Ureter (tissue), 1 donor: ENCODE measurements around the gene PCIF1. TPM values are rescaled to one million over a fixed set of nuclear protein-coding genes. Genes with fewer than 3 reads are reported as not detected.
"Not testable (repeated sequence)": the region's sequence is repeated elsewhere in the genome, so short reads cannot be mapped to it uniquely, and the experiment has no call there.

Experiments
- DNase-seq: peaks from one replicate; pipeline ENCODE4 v3.0.0-alpha.2; 2020; ENCODE audit warnings: low spot score
- total RNA-seq: library from RNA; stranded (reverse); gene quantifications from one replicate; pipeline ENCODE4 v1.2.4, GENCODE V29; 2023
- donor health status: DM: yes; HTN: yes; CAD: no.

Gene PCIF1
- total RNA-seq, 1 donor from 2014 or later, result 37.5 TPM

DNA sequence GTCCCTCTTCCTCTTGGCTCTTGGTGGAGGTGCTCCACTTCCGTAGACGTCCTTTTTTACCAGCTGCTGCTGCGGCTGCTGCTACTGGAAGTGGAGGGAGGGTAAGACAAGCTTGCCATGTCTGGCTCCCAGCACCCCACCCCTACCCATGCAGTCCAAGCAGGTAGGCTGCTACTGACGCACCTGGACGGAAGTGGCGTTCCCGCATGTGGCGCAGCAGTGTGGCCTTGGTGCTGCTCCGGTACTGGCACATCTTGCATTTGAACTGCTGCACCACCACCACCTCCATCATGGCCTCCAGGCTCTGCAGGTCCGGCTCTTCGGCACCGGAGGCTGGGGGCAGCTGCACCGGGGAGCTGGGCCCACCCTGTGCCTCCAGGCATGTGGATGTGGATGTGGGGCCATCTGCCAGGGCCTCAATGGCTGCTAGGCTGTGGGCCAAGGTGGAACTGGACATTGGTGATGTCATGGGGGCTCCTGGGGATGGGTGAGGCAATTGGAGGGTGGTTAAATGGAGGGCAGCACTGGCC, 33.1 kb downstream of the PCIF1 start:
- DNase-seq, result no peak

- DNase-seq, result no peak
Measured at GRCh38 chr20:45968081-45968671, 33.7 kb downstream of the PCIF1 start.

- DNase-seq, result no peak
Measured at GRCh38 chr20:45968801-45969711, 34.6 kb downstream of the PCIF1 start.

DNA sequence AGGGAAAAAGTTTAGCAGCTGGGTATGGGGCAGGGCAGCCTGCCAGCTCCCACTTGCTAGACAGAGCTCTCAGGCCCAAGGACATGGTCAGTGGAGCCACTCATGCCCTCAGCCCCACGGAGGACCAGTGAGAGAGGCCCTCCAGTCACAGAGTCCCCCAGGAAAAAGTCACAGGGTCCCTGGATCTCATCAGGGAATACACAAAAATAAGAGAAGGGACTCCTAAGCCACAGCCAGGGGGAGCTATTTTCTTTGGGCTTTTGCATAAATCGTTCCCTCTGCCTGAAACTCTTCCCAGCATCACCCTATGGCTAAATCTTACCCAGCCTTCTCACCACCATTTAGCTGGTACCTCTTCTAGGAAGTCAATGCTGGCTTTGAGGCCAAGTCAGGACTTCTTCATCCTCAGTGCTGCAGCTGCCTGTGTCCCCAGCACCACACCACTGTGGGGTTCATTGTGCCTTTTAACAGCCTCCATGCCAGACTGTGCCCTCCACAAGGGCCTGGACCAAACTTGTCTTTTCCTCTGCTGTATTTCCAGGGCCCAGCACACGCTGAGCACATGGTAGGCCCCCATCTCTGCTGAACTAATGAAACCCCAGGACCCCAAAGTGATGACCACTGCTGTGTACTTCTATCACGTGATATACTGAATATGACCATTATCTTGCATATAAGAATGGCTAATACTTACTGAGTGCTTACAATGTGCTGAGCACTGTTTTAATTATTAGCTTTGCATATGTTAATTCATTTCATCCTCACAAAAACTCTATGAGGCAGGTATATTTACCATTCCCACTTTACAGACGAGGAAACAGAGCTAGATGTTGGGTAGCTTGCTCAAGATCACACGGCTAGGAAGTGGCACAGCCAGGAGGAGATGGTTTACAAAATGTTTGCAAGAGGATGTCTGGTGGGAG, 35.5 kb downstream of the PCIF1 start:
- no peak for DNase-seq

DNA sequence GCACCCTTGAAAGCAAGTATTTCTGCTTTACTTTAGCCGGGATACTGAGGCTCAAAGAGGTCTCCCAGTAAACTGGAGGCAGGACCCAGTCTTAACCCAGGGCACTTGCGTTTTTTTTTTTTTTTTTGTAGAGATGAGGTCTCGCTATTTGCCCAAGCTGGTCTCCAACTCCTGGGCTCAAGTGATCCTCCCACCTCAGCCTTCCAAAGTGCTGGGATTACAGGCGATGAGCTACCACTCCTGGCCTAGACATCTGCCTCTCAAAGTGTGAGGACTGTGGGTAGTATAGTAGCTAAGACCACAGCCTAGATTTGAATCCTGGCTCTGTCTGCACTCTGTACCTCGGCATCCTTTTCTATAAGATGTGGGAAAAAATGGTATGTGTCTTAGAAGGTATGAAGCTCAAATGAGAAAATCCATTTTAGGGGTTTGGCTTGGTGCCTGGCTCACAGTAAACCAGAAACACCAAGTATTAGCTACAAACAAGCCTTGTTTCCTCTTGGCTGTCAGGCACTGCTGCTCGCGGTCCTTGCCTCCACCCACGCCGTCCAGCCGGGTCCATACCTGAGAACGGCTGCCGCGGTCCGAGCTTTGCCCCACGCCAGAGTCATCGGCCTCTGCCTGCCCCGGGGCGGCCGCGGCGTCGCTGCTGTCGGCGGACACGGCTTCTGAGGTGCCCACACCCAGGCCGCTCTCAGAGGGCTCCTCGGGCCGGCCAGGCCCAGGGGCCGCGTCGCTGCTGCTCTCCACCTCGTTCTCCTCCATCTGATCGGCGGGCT, 36.4 kb downstream of the PCIF1 start:
- DNase-seq, result no peak

- no peak for DNase-seq
Measured at GRCh38 chr20:45971425-45971674, 36.9 kb downstream of the PCIF1 start.

DNA sequence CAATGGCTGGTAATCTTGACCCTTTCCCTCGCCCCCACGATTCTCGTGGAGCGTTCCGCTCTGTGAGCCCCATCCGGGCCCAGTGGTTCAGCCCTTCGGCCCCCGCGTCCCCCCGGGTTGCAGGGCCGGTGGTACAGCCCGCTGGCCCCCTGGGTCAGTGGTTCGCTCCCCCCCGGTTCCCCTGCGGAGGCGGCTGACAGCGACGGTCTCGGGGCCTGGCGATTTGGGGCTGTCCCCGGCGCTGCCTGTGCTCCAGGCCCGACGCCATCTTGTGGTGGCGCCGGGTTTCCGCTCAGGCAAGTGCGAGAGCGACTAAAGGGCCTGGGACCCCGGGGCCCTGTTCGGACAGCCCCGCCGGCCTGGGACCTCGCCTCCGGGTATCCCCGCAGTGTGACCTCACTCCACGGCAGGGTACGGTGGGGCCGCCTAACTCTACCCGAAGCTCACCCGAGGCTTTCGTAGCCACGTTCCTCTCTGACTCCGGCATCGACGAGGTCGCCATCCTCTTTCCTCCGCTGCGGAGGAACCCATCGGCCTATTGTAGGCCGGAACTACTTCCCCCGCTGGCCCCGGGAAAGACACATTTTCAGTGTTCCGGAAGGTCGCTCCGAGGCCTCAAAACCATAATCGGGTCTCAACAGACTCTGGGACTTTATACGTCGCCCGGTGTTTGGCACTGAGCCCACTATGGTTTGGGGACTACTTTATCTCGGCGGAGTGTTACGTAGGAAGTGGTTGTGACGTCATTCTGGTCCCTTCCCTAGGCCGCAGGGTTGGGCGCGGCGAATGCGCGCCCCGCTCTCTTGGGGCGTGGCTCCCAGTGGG, 37.4 kb downstream of the PCIF1 start, which contains the start of gene ZNF335:
TSS of gene ZNF335 (minus strand) at position 529 of the 825 bp plus-strand sequence. CDS start 793 bp downstream, outside the sequence.
- peak; percentile 95 for DNase-seq

- DNase-seq, result no peak
Measured at GRCh38 chr20:45972500-45973183, 38.2 kb downstream of the PCIF1 start.

GRCh38 chr20:45974896-45975565, 40.5 kb downstream of the PCIF1 start:
- no peak for DNase-seq

GRCh38 chr20:45975686-45976085, 41.2 kb downstream of the PCIF1 start:
- DNase-seq, result no peak

GRCh38 chr20:45976086-45976485, 41.6 kb downstream of the PCIF1 start:
- DNase-seq, result no peak

GRCh38 chr20:45981261-45981660, 46.8 kb downstream of the PCIF1 start:
- no peak for DNase-seq

DNA sequence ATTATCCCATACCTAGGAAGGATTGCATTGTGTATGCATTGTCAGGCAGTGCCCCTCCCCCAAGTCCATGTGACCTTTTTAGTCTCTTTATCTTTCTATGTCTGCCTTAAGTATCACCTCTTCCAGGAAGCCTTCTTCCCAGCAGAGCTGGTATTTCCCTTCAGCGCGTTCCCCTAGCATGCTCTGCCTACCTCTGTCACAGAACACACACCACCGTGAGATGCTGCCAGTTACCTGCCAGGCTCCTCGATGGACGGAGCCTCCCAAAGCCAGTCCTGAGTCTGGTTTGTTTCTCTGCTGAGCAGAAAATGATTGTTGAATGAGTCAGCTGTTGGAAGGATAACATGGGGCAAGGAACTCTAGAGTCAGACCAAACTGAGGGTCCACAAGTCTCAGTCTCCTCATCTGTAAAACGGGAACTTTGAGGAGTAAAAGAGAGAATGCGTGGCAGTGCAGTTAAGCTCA, 48.8 kb downstream of the PCIF1 start:
- DNase-seq, result no peak

GRCh38 chr20:45985573-45985972, 51.1 kb downstream of the PCIF1 start:
- DNase-seq, result no peak

- DNase-seq, result no peak
Measured at GRCh38 chr20:45987108-45987780, 52.8 kb downstream of the PCIF1 start.

- DNase-seq, result not testable (repeated sequence)
Measured at GRCh38 chr20:45988830-45989229, 54.3 kb downstream of the PCIF1 start.

GRCh38 chr20:45991616-45992015, 57.1 kb downstream of the PCIF1 start:
- no peak for DNase-seq

- peak; percentile 82 for DNase-seq
Measured at GRCh38 chr20:45993197-45993951, 58.9 kb downstream of the PCIF1 start.
